ENCODE data around the gene MYOM1.

- TF ChIP-seq POLR2AphosphoS5 (IDR thresholded peaks at IDR 0.05): no peak
- TF ChIP-seq, protein P1, sequence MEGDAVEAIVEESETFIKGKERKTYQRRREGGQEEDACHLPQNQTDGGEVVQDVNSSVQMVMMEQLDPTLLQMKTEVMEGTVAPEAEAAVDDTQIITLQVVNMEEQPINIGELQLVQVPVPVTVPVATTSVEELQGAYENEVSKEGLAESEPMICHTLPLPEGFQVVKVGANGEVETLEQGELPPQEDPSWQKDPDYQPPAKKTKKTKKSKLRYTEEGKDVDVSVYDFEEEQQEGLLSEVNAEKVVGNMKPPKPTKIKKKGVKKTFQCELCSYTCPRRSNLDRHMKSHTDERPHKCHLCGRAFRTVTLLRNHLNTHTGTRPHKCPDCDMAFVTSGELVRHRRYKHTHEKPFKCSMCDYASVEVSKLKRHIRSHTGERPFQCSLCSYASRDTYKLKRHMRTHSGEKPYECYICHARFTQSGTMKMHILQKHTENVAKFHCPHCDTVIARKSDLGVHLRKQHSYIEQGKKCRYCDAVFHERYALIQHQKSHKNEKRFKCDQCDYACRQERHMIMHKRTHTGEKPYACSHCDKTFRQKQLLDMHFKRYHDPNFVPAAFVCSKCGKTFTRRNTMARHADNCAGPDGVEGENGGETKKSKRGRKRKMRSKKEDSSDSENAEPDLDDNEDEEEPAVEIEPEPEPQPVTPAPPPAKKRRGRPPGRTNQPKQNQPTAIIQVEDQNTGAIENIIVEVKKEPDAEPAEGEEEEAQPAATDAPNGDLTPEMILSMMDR (IDR thresholded peaks at IDR 0.05 in 8 of 11, conservative IDR thresholded peaks at IDR 0.05 in 3 of 11): no peak
- no peak for TF ChIP-seq POLR2A (IDR thresholded peaks at IDR 0.05)
Observed at GRCh38 chr18:3138274-3138975, 81.3 kb downstream of the MYOM1 start.

Data from spleen (tissue), 7 donors.